HG03354 (cell line): ENCODE data around the gene RNF135.
"Not testable (repeated sequence)": the region's sequence is repeated elsewhere in the genome, so short reads cannot be mapped to it uniquely, and the experiment has no call there.

Experiments
- ATAC-seq: cut with Tn5 transposase; IDR thresholded peaks from one replicate; pipeline ENCODE4 v1.9.1; 2021; ENCODE audit warnings: mild to moderate bottlenecking; ENCODE audit not compliant: unreplicated experiment, poor library complexity, severe bottlenecking

The RNF135 gene

DNA sequence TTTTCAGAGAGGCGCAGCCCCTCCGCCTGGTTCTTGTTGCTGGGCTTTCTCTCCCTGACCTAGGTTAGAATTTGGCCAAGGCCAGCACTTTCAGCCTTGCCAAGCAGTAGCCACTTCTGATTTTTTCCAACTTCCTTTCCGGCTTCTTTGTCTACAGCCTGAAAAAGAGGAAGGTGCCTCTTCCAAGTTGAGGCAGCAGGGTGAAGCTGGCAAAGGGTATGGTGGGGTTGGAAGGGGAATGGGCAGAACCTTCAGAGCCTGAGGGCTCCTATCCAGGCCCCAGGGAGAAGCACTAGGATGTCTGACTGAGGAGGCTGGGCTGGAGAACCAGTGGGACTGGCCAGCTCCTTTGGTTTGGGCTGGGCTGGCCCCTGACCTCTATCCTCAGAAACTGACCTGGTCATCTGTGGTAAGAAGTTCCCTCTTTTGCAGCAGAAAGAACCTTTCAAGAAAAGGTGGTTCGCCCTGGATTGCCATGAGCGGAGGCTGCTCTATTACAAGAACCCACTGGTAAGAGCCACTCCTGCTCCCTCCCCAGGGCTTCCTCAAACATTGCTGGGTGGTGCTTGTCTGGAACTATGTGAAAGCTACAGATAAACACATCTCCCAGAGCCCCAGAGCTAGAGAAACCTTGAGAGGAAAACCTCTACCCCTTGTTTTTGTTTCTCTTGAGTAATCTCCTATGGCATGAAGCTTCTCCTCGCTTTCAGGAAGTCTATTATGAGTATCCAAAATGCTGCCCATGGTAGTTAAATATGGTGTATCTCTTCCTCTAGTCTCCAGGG, 16.6 kb upstream of the RNF135 start:
- ATAC-seq = no peak

DNA sequence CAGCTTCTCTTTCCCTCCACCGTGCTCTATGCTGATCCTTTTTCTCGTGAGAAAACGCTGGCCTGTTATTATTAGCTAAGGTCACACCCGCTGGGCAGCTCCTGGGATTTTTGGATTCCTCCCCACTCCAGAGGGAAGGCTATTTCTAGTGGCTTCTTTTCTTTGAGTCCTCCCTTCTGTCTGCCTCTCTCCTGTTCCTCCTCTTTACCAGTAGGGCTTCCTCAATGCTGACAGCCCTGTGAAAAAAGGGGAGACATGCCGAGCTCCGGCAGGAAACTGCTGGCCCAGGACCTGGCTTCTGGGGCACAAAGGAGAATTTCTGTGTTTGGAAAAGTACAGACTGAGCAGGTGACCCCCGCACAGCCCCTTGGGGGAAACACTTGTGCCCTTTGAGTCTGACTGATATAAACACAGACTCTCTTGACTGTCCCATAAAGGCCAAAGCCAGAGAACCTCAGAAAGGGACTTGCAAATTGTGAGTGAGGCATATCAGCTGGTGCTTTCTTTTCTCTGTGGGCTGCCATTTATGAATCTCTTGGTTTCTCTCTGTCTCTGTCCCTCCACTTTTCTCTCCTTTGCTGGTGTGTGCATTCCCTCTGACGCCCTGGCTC, 14.0 kb upstream of the RNF135 start:
- no peak for ATAC-seq

DNA sequence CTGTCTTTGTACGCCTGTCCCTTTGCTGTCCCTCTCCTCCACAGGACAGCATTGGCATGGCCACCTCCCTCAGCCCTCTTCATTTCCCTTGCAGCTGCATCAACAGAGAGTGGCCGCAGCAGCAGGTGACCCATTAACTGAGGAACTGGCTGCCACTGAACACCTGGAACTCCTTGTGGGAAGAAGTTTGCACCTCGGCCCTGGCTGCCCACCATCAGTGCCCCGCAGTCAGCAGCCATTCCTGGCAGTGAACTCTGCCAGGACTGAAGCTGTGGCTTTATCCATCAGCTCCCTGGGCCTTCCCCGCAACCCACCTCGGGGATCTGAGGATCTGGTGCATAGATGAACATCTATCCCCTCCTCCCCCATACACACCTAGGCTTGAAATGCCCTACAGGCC, 13.1 kb upstream of the RNF135 start:
- ATAC-seq = no peak

DNA sequence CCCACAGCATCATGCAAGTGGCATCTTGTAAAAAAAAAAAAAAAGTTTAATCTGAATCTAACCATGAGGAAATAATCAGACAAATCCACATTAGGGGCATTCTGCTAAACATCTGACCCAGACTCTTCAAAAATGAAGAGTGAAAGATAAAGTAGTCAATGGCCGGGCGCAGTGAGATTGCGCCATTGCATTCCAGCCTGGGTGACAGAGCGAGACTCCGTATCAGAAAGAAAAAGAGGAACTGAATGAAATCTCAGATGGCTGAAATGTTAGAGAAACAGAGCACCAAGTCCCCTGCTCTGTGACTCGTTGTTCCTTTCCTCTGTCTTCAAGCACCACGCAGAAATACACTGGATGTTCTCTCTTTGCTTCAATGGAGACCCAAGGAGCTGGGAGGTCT, 12.7 kb upstream of the RNF135 start:
- no peak for ATAC-seq

DNA sequence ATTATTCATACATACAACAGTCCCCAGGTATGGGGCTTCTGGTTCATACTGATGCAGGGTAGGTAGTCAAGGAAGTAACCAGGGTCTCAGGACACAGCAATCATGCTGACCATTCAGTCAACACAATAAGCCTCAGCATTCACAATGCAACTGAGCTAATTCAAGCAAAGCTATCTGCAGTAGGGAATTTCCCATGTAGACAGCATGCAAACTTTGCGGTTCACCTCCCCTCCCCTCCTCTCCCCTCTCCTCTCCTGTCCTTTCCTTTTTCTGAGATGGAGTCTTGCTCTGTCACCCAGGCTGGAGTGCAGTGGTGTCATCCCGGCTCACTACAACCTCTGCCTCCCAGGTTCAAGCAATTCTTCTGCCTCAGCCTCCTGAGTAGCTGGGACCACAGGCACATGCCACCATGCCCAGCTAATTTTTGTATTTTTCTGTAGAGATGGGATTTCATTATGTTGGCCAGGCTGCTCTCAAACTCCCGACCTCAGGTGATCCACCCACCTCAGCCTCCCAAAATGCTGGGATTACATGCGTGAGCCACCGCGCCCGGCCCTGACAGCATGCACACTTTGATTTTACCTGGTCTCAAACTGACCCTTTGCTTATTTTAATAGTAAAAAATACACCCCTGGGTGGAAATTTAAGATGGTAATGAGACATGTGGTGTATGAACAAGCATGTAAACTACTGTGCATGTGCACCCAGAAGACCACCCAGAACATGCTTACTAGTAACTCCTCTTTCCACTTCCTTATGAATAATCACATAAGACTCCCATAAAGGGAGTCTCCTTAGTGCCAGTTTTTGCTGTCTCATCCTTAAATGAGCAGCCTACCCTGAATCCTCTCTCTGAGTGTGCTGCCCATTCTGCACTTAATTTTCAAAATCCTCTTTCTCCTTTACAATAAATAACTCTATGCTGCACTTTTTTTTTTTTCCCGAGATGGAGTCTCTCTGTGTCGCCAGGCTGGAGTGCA, 9.3 kb upstream of the RNF135 start:
- ATAC-seq = peak; percentile 66

DNA sequence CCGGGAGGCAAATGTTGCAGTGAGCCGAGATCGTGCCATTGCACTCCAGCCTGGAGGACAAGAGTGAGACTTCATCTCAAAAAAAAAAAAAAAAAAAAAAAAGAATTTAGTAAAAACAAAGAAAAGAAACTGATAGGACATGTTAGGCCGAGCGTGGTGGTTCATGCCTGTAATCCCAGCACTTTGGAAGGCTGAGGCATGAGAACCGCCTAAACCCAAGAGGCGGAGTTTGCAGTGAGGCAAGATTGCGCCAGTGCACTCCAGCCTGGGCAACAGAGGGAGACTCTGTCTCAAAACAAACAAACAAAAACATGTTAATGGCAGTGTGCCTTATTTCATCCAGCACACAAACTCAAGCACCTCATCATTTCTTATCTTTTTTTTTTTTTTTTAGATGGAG, 6.5 kb upstream of the RNF135 start:
- ATAC-seq = not testable (repeated sequence)

DNA sequence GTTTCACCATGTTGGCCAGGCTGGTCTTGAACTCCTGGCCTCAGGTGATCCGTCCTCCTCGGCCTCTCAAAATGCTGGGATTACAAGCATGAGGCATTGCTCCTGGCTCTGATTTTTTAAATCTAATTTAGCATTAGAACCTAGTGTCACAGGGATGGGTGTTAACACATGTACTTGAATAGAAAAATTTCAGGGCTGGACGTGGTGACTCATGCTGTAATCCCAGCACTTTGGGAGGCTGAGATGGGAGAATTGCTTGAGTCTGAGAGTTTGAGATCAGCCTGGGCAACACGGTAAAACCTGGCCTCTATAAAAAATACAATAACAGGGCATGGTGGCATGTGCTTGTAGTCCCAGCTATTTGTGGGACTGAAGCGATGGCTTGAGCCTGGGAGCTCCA, 6.0 kb upstream of the RNF135 start:
- no peak for ATAC-seq

DNA sequence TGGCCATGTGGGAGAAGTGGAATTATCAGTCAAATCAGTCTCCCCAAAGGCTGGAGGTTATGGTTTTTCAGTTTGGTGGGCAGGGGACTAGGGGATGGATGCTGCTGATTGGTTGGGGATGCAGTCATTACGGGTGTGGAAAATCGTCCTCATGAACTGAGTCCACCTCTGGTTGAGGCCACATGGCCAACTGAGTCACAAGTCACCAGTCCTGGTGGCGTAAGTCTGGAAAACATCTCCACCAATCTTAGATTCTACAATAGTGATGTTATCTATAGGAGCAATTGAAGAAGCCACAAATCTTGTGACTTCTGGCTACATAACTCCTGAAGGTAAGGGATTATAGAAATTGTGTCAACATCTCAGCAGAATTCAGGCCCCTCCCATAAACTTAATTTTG, 5.2 kb upstream of the RNF135 start:
- ATAC-seq = no peak

DNA sequence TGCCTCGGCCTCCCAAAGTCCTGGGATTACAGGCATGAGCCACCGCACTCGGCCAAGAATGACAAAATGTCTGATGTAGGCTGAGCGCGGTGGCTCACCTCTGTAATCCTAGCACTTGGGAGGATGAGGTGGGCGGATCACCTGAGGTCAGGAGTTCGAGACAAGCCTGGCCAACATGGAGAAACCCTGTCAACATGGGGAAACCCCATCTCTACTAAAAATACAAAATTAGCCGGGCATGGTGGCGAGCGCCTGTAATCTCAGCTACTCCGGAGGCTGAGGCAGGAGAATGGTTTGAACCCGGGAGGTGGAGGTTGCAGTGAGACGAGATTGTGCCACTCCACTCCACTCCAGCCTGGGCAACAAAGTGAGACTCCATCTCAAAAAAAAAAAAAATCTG, 2.9 kb upstream of the RNF135 start:
- not testable (repeated sequence) for ATAC-seq

DNA sequence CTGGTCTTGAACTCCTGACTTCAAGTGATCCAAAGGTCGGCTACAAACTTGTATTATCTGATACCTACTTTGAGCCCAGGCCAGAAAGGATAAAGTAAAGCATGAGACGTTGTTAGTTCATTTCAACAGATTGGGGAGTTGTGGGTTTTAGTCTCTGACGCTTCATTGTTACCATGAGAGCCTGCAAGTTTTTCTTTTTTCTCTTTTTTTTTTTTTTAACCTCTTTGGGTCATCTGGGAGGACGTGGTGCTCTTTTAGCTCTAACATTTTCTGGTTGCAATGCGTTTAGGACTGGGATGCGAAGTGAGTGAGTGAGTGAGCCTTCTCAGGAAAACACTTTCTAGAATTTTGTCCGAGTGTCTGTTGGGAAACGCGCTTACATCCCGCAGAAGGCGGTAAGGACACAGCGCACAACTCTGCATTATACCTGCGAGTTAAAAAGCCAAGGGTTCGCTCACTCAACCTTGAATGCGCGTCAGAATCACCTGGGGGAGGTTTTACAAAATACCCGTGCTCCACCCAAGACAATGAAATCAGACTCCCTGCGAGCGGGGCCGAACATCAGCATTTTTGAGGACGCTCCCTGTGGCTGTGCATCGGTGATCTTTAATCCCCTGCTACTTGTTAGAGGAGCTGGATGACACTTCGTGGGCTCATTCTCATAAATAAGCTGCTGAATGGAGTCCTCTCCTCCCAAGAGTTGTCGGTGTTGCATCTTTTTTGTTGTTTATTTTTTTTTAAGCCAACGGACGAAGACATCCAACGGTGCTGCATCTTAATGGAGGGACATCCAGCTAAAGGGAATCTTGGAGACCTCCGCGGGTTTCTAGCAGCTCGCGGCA, 629 bp upstream of the RNF135 start:
- ATAC-seq = peak; percentile 35

DNA sequence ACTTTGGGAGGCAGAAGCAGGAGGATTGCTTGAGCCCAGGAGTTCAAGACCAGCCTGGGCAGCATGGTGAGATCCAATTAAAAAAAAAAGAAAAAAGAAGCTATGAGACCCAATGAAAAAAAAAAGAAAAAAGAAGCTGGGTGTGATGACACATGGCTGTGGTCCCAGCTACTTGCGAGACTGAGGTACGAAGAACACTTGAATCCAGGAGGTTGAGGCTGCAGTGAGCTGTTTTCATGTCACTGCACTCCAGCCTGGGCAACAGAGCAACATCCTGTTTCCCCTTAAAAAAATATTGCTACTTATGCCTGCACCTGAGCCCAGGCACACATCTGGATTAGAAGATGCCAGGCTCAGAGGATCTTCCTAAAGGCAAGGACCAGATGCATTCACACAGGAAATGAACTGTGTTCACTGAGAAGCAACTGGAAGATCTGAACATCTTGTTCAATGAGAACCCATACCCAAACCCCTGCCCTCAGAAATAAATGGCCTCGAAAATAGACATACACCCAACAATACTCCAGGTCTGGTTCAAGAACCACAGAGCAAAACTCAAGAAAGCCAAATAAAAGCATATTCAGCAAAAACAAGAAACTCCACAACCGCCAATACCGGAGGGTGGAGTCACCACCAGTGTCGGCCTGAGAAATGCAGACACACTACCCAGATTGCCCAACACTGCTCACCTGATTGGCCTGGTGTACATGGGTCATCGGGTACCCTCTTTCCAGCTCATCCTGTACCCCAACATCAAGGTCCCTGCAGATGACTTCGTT, 4.4 kb downstream of the RNF135 start:
- no peak for ATAC-seq

DNA sequence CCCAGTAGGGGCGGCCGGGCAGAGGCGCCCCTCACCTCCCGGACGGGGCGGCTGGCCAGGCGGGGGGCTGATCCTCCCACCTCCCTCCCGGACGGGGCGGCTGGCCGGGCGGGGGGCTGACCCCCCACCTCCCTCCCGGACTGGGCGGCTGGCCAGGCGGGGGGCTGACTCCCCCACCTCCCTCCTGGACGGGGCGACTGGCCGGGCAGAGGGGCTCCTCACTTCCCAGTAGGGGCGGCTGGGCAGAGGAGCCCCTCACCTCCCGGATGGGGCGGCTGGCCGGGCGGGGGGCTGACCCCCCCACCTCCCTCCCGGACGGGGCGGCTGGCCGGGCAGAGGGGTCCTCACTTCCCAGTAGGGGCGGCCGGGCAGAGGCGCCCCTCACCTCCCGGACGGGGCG, 9.1 kb downstream of the RNF135 start:
- ATAC-seq = not testable (repeated sequence)

DNA sequence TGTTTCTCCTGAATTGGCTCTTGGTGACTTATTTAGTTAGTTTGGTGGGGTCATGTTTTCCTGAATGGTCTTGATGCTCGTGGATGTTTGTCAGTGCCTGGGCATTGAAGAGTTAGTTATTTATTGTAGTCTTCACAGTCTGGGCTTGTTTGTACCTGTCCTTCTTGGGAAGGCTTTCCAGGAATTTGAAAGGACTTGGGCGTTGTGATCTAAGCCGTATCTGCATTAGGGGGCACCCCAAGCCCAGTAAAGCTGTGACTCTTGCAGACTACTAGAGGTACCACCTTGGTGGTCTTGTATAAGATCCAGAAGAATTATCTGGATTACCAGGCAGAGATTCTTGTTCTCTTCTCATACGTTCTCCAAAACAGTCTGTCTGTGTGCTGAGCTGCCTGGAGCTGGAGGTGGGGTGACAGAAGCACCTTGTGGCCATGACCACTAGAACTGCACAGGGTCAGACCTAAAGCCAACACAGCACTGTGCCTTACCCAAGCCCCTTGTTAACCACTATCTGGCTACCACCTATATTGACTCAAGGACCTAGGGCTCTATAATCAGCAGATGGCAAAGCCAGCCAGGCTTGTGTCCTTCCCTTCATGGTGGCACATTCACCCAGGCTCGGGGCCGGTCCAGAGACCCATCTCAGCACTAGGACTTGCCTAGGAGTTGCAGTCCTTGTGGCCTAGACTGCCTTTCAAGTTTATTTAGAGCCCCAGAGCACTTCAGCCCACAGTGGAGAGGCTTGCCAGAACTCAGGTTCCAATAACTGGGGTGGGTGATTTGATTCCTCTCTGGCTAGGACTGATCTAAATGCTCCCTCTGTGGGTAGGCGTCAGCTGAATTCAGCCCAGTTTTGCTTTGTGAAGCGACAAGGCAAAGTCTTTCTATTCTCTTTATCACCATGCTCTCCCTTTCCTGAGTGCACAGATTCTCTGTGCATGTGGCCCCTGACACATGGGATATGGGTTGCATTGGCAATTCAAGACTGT, 11.0 kb downstream of the RNF135 start:
- no peak for ATAC-seq

DNA sequence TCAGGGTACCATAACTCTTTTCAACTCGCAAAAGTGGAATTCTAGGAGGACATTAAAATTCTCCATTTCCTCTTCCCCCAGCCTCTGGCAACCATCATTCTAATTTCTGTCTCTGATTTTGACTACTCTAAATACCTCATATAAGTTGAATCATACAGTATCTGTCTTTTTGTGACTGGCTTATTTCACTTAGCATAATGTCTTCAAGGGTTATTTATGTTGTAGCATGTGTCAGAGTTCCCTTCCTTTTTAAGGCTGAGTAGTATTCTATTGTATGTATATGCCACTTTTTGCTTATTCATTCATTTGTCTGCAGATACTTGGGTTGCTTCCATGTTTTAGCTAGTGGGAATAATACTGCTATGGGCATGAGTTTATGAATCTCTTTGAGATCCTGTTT, 12.0 kb downstream of the RNF135 start:
- ATAC-seq = no peak

DNA sequence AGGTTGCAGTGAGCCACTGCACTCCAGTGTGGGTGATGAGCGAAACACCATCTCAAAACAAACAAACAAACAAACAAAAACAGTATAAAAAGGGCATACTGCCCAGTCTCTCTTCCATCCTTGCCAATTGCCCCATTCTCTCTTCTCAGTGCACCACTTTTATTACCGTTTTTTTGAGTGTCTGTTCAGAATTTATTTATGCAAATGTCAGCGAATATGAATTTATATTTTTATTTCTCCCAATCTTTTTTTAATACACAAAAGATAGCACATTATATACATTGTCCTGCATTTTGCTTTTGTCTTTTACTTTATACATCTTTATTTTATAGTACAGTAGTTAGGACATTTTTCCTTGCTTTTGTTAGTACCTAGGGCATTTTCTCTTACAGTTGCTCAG, 19.6 kb downstream of the RNF135 start:
- no peak for ATAC-seq

DNA sequence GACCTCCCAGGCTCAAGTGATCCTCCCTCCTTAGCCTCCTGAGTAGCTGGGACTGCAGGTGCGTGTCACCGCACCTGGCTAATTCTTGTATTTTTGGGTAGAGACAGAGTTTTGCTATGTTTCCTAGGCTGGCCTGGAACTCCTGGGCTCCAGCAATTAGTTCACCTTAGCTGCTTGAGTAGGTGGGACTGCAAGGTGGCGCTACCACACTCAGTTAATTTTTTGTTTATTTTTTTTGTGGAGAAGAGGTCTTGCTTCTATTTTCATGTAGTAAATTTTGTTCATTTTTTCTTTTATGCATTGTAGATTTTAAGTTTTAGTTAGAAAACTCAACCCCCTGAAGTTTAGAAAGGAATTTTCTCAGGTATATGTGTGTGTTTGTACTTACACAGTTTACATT, 21.7 kb downstream of the RNF135 start:
- no peak for ATAC-seq

DNA sequence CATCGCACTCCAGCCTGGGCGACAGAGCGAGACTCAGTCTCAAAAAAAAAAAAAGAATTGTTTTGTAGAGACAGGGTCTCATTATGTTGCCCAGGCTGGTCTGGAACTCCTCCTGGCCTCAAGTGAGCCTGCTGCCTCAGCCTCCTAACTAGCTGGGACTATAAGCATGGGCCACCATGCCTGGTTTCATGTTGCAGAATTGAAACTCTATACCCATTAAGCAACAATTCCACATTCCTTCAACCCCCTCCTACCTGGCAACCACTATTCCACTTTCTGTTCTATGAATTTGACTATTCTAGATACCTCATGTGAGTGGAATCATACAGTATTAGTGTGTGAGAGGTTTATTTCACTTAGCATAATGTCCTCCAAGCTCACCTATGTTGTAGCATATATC, 24.5 kb downstream of the RNF135 start:
- ATAC-seq = no peak

DNA sequence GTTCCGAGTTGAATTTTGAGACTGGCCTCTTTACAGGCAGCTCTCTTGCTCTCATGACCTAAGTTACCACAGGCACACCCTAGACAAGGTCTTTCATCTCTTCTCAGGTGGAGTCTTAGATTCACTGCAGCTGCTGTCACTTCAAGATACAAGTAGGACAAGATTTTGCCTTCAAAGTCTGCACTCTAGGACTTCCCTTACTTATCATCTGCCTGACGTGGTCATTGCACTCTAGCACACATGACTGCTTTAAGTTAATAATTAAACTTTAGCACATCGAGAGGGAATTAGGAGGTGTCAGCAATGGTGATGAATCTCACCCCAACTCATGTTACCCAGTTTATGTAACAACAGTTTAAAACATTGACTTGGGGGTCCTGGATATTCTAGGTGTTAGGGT, 25.6 kb downstream of the RNF135 start:
- no peak for ATAC-seq
